Measurements from ENCODE around the gene TAF11L6.
"Not testable (repeated sequence)": the region's sequence is repeated elsewhere in the genome, so short reads cannot be mapped to it uniquely, and the experiment has no call there.

TAF11L6 gene

GRCh38 chr5:17528369-17528768 lies at the start of gene TAF11L6:
TAF11L6 (plus strand) TSS chr5:17528669.
- DNase-seq = not testable (repeated sequence)

GRCh38 chr5:17481378-17481777 lies 47.1 kb upstream of the TAF11L6 start:
- no peak for DNase-seq

GRCh38 chr5:17482790-17483189 lies 45.7 kb upstream of the TAF11L6 start:
- no peak for DNase-seq

GRCh38 chr5:17486464-17487173 lies 41.9 kb upstream of the TAF11L6 start:
- DNase-seq = not testable (repeated sequence)

GRCh38 chr5:17487174-17487512 lies 41.3 kb upstream of the TAF11L6 start:
- no peak for DNase-seq

GRCh38 chr5:17491257-17491656 lies 37.2 kb upstream of the TAF11L6 start:
- DNase-seq = not testable (repeated sequence)

- DNase-seq = no peak
Measured at GRCh38 chr5:17492770-17493169, 35.7 kb upstream of the TAF11L6 start.

GRCh38 chr5:17497446-17497845 lies 31.0 kb upstream of the TAF11L6 start:
- no peak for DNase-seq

- DNase-seq = not testable (repeated sequence)
Measured at GRCh38 chr5:17497931-17498330, 30.5 kb upstream of the TAF11L6 start, which contains the start of gene TAF11L2. TAF11L2 (plus strand) TSS chr5:17498231.

- DNase-seq = no peak
Measured at GRCh38 chr5:17511775-17512325, 16.6 kb upstream of the TAF11L6 start.

- DNase-seq = not testable (repeated sequence)
Measured at GRCh38 chr5:17517526-17517925, 10.9 kb upstream of the TAF11L6 start.

- DNase-seq = not testable (repeated sequence)
Measured at GRCh38 chr5:17518067-17518466, 10.4 kb upstream of the TAF11L6 start, which contains the start of gene TAF11L3. TAF11L3 (plus strand) TSS chr5:17518367.

- DNase-seq = not testable (repeated sequence)
Measured at GRCh38 chr5:17519508-17519907, 9.0 kb upstream of the TAF11L6 start.

- not testable (repeated sequence) for DNase-seq
Measured at GRCh38 chr5:17521501-17521900, 7.0 kb upstream of the TAF11L6 start, which contains the start of gene TAF11L4. TAF11L4 (plus strand) TSS chr5:17521801.

GRCh38 chr5:17524935-17525334 lies 3.5 kb upstream of the TAF11L6 start, which contains the start of gene TAF11L5:
TAF11L5 (plus strand) TSS chr5:17525235.
- DNase-seq = not testable (repeated sequence)

- DNase-seq = not testable (repeated sequence)
Measured at GRCh38 chr5:17526504-17526903, 2.0 kb upstream of the TAF11L6 start.
